ACC112 (cell line): Measurements from ENCODE around the gene CBX3.
A peak's percentile ranks its signal among the peaks of the same experiment; 100 is the strongest.
"Not testable (repeated sequence)": the region's sequence is repeated elsewhere in the genome, so short reads cannot be mapped to it uniquely, and the experiment has no call there.

Experiments
- H2AFZ ChIP-seq: fragments of 200-600 bp; sonication (generic); one replicate; pipeline ENCODE4 v1.6.0; 2017; ENCODE audit warnings: antibody characterized with exemption, low read length; ENCODE audit not compliant: unreplicated experiment
- H3K27ac ChIP-seq: fragments of 200-600 bp; sonication (generic); 2 replicates; pipeline ENCODE4 v1.5.1; 2014; ENCODE audit warnings: low read depth, mild to moderate bottlenecking, antibody characterized with exemption, low read length, moderate library complexity
- H3K27me3 ChIP-seq: fragments of 200-600 bp; sonication (generic); 2 replicates; pipeline ENCODE4 v1.6.1; 2014; ENCODE audit warnings: mild to moderate bottlenecking, antibody characterized with exemption, low read length, moderate library complexity, mixed read lengths; ENCODE audit not compliant: insufficient read depth
- H3K36me3 ChIP-seq: fragments of 200-600 bp; sonication (generic); 2 replicates; pipeline ENCODE4 v1.6.1; 2016; ENCODE audit warnings: mild to moderate bottlenecking, antibody characterized with exemption, low read length, moderate library complexity, mixed read lengths; ENCODE audit not compliant: insufficient read depth
- H3K4me1 ChIP-seq: fragments of 200-600 bp; sonication (generic); one replicate; pipeline ENCODE4 v1.6.1; 2016; ENCODE audit warnings: low read length, mixed read lengths; ENCODE audit not compliant: insufficient read depth, unreplicated experiment, control insufficient read depth
- H3K4me3 ChIP-seq: fragments of 200-600 bp; sonication (generic); 2 replicates; pipeline ENCODE4 v1.5.1; 2014; ENCODE audit warnings: mild to moderate bottlenecking, low read depth, low read length
- H3K79me2 ChIP-seq: fragments of 200-600 bp; sonication (generic); one replicate; pipeline ENCODE4 v1.6.0; 2016; ENCODE audit warnings: low read length; ENCODE audit not compliant: control insufficient read depth, unreplicated experiment, insufficient read depth

The CBX3 gene

DNA sequence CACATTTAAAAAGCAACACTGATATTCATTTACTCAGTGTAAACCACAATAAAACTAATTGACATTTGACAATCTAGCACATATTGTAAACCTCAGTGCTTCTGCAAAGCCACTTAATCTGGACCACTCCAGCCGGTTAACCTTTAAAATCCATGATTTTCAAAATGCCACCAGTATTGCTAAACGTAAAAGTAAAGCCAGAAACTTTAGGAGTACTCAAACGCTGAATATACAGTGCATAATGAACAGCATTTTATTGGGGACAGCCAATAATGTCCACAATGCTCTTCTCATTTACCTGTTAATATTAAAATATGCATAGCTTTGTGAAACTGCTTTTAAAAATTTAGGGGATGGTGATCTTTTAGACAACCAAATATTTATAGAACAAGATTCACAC lies 11.8 kb upstream of the CBX3 start:
- no peaks in the 10 kb centered on the region for H3K27me3 ChIP-seq
- H2AFZ ChIP-seq: no peak overlapping the region
- peaks cover 66% of the 10 kb centered on the region for H3K36me3 ChIP-seq
- no peak overlapping the region for H3K4me3 ChIP-seq
- peaks cover 36% of the 10 kb centered on the region for H3K79me2 ChIP-seq
- peaks cover 14% of the 10 kb centered on the region for H3K4me1 ChIP-seq
- no peak overlapping the region for H3K27ac ChIP-seq

DNA sequence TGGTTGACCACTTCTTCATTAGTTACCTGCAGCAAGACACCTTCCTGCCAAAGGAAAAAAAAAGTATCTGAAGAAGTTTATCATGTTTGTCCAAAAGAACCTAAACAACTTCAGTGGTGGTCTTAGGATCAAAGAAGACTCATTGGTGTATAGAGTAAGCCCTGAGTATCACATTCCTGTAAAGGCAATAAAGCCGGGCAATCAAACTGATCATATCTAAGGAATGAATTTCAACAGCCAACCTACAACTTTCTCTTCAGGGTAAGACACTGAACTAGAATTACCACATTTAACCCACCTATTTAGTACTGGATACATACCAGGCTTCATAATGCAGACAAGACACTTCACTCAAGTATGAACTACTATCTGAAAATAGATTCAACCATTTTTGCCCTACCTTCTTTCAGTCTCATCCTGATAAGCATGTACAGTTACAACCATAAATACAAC lies 11.1 kb upstream of the CBX3 start:
- H3K4me1 ChIP-seq: peaks cover 18% of the 10 kb centered on the region

DNA sequence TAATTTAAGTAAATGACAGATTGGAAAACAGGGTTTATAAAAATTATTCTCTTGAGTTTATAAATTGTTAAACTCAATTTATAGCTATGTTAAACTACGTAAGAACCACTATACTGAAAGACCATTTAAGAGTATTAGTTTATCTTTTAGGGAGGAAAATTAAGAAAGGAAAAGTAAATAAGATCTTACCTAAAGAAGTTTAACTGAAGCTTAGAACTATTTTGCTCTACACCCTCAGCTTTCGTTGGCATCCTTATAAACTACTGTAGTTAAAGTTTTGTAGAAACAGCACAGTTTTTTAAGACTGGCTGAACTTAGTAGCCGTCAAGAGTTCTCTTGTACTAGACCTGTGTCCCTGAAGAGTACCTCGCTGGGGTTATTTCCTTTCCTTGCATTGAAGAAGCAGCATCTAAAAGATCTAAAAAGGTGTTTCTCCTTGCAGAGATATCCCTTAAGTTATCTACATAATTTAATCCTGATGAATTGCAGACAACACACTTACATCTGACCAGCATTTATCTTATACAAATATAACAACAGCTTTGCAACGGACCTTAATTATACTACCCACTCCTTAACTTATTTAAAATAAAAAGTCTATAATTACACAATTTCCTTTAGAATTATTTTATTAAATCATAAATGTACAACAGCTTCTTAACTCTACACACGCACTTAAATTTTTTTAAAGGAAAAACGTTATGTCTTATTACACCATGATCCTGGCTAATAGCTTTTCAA lies 10.1 kb upstream of the CBX3 start:
- Histone ChIP-seq H3K79me2 (peaks cover 53% of the 10 kb centered on the region), H3K4me3 (no peak overlapping the region), H2AFZ (no peak overlapping the region), H3K36me3 (peaks cover 81% of the 10 kb centered on the region), H3K27me3 (no peaks in the 10 kb centered on the region), H3K27ac (no peak overlapping the region), H3K4me1 (peaks cover 26% of the 10 kb centered on the region)

More for the DNA sequence above, 11.1 kb upstream of the CBX3 start:
- Histone ChIP-seq H3K27me3 (no peaks in the 10 kb centered on the region), H3K4me3 (no peak overlapping the region), H2AFZ (no peak overlapping the region), H3K36me3 (peaks cover 72% of the 10 kb centered on the region), H3K27ac (no peak overlapping the region), H3K79me2 (peaks cover 43% of the 10 kb centered on the region)

DNA sequence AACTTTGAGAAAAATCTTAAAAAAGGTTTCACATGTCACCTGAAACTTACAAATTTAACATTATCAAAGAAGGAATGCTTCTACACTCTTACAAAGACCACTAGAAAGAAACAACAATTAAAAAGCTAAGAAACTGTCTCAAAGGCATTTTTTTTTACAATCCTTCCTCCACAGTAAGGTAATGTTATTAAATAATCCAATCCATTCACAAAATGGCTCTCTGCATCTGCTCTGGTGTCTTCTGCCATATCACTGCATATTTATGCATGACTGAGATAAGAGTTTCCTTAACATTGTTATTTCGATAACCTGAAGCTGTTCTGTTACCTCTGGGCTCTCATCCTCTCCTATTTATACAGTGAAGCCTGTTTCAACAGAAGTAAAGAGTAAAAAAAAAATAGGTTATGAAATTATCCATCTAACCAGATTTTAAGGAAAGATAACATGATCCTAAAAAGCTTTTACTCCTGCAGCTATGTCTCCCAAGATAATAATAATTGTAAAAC lies 9.5 kb upstream of the CBX3 start:
- H3K27me3 ChIP-seq: no peaks in the 10 kb centered on the region
- H3K4me1 ChIP-seq: peaks cover 32% of the 10 kb centered on the region
- no peak overlapping the region for H3K4me3 ChIP-seq
- peaks cover 87% of the 10 kb centered on the region for H3K36me3 ChIP-seq
- H3K27ac ChIP-seq: no peak overlapping the region
- no peak overlapping the region for H2AFZ ChIP-seq
- H3K79me2 ChIP-seq: peaks cover 59% of the 10 kb centered on the region

DNA sequence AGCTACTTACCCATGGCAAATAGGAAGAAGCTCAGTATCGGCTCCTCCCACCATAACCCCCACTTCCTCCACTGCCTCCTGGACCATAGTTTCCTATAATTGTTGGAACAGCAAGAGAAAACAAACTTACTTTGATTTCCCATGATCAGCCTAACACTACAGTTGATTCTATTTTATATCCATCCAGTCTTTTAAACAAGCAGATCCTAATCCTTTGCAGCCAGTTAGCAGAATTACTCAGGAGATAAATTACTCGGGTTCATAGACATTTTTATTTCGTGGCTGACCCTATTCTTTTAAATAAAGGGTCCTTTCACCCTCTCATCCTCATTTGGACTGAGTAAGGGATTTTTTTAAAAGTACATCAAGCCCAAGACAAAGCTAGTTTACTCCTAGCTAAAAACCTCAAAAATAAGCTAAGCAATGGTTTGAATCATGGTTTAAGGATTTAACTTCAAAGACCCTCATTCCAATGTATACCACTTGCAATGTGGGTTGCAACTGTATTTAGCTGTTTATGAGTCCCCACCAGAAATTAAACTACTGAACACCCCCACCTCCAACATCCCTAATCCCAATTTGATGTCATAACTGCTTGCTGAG lies 9.0 kb upstream of the CBX3 start:
- Histone ChIP-seq H3K4me3 (no peak overlapping the region), H3K79me2 (peaks cover 65% of the 10 kb centered on the region), H3K36me3 (peaks cover 89% of the 10 kb centered on the region), H3K27ac (no peak overlapping the region), H2AFZ (no peak overlapping the region), H3K4me1 (peaks cover 37% of the 10 kb centered on the region), H3K27me3 (no peaks in the 10 kb centered on the region)

DNA sequence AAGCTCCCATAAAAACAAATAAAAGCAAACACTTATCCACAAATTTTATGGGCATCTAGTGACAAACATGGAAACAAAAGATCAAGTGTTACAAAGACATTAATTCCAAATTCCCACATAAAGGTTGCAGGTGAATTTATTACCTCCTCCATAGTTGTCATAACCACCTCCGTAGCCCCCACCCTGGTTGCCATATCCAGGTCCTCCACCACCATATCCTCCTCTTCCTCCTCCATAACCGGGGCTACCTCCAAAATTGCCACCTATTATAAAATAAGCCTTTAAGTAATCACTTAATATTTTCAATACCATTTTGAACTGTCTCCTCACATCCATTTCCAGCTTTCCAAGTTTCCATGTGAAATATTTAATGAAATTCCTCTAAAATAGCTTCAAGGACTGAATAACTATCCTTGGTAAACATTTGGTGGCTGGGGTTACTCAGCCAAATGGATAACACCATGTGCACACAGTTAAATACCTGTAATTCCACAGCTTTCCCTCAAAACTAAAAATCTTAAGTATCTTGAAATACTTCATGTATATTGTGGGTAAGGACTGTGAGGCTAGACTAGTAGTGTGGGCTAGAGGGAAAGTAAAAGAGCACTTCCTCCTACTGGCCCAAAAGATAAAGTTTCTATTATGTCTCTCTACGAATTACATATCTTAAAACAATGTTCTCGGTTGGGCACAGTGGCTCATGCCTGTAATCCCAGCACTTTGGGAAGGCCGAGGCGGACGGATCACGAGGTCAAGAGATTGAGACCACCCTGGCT lies 7.9 kb upstream of the CBX3 start:
- H3K79me2 ChIP-seq: peaks cover 75% of the 10 kb centered on the region
- H3K27ac ChIP-seq: no peak overlapping the region
- H2AFZ ChIP-seq: no peak overlapping the region
- H3K36me3 ChIP-seq: peaks cover 86% of the 10 kb centered on the region
- no peaks in the 10 kb centered on the region for H3K27me3 ChIP-seq
- peaks cover 35% of the 10 kb centered on the region for H3K4me1 ChIP-seq
- H3K4me3 ChIP-seq: no peak overlapping the region

DNA sequence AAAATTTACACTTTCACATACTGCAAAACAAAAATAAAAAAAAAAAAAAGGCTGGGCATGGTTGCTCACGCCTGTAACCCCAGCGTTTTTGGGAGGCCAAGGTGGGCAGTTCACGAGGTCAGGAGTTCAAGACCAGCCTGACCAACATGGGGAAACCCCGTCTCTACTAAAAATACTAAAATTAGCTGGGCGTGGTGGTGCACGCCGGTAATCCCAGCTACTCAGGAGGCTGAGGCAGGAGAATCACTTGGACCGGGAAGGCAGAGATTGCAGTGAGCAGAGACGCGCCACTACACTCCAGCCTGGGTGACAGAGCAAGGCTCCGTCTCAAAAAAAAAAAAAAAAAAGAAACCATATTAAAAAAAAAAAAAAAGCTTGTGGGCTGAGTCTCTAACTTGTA lies 6.8 kb upstream of the CBX3 start:
- not testable (repeated sequence) for H2AFZ ChIP-seq, H3K27me3 ChIP-seq, H3K4me3 ChIP-seq, H3K27ac ChIP-seq
- peaks cover 86% of the 10 kb centered on the region for H3K36me3 ChIP-seq
- H3K79me2 ChIP-seq: peaks cover 86% of the 10 kb centered on the region
- H3K4me1 ChIP-seq: peaks cover 35% of the 10 kb centered on the region

DNA sequence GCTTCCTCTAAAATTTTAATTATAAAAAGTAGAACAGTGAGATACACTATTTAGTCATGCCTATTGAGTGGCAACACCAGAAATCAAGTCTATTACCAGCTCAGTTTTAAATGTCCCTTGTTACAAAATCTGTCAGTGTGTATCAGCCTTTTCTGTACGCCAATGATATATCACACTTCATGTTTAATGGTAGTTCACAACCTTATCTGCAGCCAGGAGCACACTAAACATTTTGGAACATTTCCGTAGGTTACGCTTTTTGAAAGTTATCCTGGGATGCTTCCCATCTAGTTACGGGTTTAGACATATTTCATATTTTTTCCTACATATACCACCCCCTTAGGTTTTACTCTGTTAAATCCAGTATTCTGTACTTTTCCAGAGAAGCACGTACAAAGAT lies 6.4 kb upstream of the CBX3 start:
- peaks cover 35% of the 10 kb centered on the region for H3K4me1 ChIP-seq
- peaks cover 90% of the 10 kb centered on the region for H3K79me2 ChIP-seq
- no peaks in the 10 kb centered on the region for H3K27me3 ChIP-seq
- no peak overlapping the region for H2AFZ ChIP-seq
- no peak overlapping the region for H3K27ac ChIP-seq
- peak overlapping the region; percentile 3; the same call in 1 of the 2 replicates for H3K4me3 ChIP-seq
- peaks cover 84% of the 10 kb centered on the region for H3K36me3 ChIP-seq

DNA sequence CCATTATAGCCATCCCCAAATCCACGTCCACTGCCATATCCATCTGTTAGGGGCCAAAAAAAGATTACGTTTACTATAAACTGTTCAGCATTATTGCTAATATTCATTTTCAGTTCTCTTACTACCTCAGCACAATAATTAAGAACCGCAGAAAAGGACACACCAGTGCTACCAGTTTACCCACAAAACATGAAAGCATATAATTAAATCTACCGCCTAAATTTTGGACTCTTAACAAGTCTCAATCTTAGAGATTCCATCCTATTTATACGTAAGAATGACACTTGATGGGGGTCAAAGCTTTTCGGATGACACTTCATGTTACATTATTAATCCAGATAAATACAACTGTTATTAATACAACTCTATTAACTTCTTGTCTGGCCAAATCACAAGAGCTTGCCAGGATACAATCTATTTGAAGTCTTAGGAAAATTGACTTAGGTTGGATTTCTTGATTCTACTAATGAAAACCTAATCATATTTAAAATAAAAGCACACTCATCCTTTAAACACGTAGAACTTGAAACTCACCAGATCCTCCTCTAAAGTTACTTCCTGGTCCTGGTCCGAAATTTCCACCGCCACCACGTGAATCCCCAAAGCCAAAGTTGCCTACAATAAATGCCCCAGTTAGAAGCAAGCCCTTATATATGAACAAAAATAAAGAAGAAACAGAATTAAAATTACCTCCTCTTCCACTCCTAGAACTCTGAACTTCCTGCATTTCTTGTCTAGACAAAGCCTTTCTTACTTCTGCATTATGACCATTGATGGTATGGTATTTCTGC lies 5.5 kb upstream of the CBX3 start:
- Histone ChIP-seq H3K4me3 (peak overlapping the region; percentile 99), H3K79me2 (peaks cover 88% of the 10 kb centered on the region), H3K4me1 (peaks cover 35% of the 10 kb centered on the region), H3K27me3 (no peaks in the 10 kb centered on the region), H3K36me3 (peaks cover 75% of the 10 kb centered on the region), H3K27ac (no peak overlapping the region), H2AFZ (no peak overlapping the region)
